Loucy (cell line): Measurements from ENCODE around the gene C12orf57.

Source experiments
- H2AFZ ChIP-seq: fragments of 200-600 bp; sonication (generic); 2 replicates; pipeline ENCODE4 v1.6.0; 2016; ENCODE audit warnings: antibody characterized with exemption, mild to moderate bottlenecking, low read length, moderate library complexity
- H3F3A ChIP-seq: fragments of 200-600 bp; 2 replicates; pipeline ENCODE4 v1.6.0; 2016; ENCODE audit warnings: antibody characterized with exemption, low read depth, mild to moderate bottlenecking
- H3K27me3 ChIP-seq: fragments of 200-600 bp; sonication (generic); 2 replicates; pipeline ENCODE4 v1.6.1; 2014; ENCODE audit warnings: low read length, mild to moderate bottlenecking; ENCODE audit not compliant: insufficient read depth, poor library complexity, severe bottlenecking
- H3K36me3 ChIP-seq: fragments of 200-600 bp; sonication (generic); 2 replicates; pipeline ENCODE4 v1.6.1; 2016; ENCODE audit warnings: low read length; ENCODE audit not compliant: insufficient read depth
- H3K4me1 ChIP-seq: fragments of 200-600 bp; sonication (generic); 2 replicates; pipeline ENCODE4 v1.5.1; 2014; ENCODE audit warnings: low read length, mild to moderate bottlenecking; ENCODE audit not compliant: insufficient read depth, poor library complexity, severe bottlenecking
- H3K4me2 ChIP-seq: fragments of 200-600 bp; sonication (generic); 2 replicates; pipeline ENCODE4 v1.6.0; 2014; ENCODE audit warnings: antibody characterized with exemption, low read length, low read depth, mild to moderate bottlenecking; ENCODE audit not compliant: poor library complexity, severe bottlenecking
- H3K4me3 ChIP-seq: fragments of 200-600 bp; sonication (generic); 2 replicates; pipeline ENCODE4 v1.5.1; 2014; ENCODE audit warnings: low read length, mild to moderate bottlenecking, mixed read lengths; ENCODE audit not compliant: poor library complexity, severe bottlenecking
- H3K79me2 ChIP-seq: fragments of 200-600 bp; sonication (generic); 2 replicates; pipeline ENCODE4 v1.6.1; 2014; ENCODE audit warnings: low read length; ENCODE audit not compliant: insufficient read depth
- H3K9ac ChIP-seq: fragments of 200-600 bp; sonication (generic); 2 replicates; pipeline ENCODE4 v1.6.0; 2014; ENCODE audit warnings: mild to moderate bottlenecking, low read depth, low read length, moderate library complexity; ENCODE audit not compliant: poor library complexity, severe bottlenecking
- H3K9me2 ChIP-seq: fragments of 200-600 bp; sonication (generic); replicated peaks from 2 replicates; pipeline ENCODE4 v1.6.1; 2016; ENCODE audit warnings: low read depth, low read length, mixed read lengths
- H3K9me3 ChIP-seq: fragments of 200-600 bp; sonication (generic); 2 replicates; pipeline ENCODE4 v1.6.1; 2014; ENCODE audit warnings: mild to moderate bottlenecking, antibody characterized with exemption, low read length, low read depth; ENCODE audit not compliant: insufficient read depth
- H4K20me1 ChIP-seq: fragments of 200-600 bp; sonication (generic); 2 replicates; pipeline ENCODE4 v1.6.0; 2014; ENCODE audit warnings: antibody characterized with exemption, low read length, mild to moderate bottlenecking; ENCODE audit not compliant: insufficient read depth, poor library complexity, severe bottlenecking
- EZH2phosphoT487 ChIP-seq: fragments of 200-600 bp; IDR thresholded peaks from 2 replicates; pipeline ENCODE4 v1.6.1; 2018; ENCODE audit warnings: antibody characterized with exemption, mild to moderate bottlenecking, moderate library complexity, borderline replicate concordance
- TF ChIP-seq, protein P1 (sequence below): fragments of 200-600 bp; sonication (generic); conservative IDR thresholded peaks from 2 replicates; pipeline ENCODE4 v1.5.1; 2014; ENCODE audit warnings: mild to moderate bottlenecking, antibody characterized with exemption, low read length

The C12orf57 gene

DNA sequence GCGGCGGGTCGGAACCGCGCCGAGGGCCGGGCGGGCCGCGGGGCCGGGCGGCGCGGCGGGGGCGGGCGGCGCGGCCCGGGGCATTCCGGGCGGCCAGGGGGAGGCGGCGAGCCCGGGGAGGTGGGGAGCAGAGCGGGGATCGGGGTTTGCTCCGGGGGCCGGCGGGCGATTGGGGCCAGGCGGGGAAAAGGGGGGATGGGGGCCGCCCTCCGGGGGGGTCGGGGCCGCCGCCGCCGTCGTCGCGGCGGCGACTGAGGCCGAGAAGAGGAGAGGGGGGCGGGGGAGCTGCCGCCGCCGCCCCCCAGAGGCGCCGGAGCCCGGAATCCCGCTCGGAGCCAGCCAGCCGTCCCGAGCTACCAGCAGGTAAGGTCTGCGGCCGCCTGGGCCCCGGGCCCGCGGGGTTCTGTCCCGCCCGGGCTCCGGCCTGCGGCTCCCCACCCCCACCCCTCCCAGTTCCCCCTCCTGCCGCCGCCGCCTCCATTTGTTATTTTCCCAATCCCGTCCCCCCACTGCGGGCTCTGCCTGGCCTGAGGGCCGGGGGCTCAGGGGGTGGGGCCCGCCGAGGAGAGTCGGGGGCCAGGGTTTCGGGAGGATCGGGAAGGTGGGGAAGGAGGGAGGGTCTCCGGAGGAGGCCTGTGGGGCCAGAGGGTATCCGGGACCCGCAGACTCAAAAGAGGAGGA, 15.7 kb upstream of the C12orf57 start:
- Histone ChIP-seq H3K4me2 (peak overlapping the region; percentile 97), H3F3A (no peaks in the 10 kb centered on the region), H2AFZ (no peak overlapping the region), H3K4me3 (peak overlapping the region; percentile 90), H3K9ac (peak overlapping the region; percentile 96), H3K27me3 (no peaks in the 10 kb centered on the region), H3K36me3 (no peaks in the 10 kb centered on the region), H3K4me1 (peaks cover 62% of the 10 kb centered on the region), H3K9me3 (no peaks in the 10 kb centered on the region), H3K9me2 (no peaks in the 10 kb centered on the region), H4K20me1 (peaks cover 14% of the 10 kb centered on the region), H3K79me2 (peaks cover 56% of the 10 kb centered on the region)
- no peak for TF ChIP-seq EZH2phosphoT487
- TF ChIP-seq, protein P1, sequence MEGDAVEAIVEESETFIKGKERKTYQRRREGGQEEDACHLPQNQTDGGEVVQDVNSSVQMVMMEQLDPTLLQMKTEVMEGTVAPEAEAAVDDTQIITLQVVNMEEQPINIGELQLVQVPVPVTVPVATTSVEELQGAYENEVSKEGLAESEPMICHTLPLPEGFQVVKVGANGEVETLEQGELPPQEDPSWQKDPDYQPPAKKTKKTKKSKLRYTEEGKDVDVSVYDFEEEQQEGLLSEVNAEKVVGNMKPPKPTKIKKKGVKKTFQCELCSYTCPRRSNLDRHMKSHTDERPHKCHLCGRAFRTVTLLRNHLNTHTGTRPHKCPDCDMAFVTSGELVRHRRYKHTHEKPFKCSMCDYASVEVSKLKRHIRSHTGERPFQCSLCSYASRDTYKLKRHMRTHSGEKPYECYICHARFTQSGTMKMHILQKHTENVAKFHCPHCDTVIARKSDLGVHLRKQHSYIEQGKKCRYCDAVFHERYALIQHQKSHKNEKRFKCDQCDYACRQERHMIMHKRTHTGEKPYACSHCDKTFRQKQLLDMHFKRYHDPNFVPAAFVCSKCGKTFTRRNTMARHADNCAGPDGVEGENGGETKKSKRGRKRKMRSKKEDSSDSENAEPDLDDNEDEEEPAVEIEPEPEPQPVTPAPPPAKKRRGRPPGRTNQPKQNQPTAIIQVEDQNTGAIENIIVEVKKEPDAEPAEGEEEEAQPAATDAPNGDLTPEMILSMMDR: no peak

DNA sequence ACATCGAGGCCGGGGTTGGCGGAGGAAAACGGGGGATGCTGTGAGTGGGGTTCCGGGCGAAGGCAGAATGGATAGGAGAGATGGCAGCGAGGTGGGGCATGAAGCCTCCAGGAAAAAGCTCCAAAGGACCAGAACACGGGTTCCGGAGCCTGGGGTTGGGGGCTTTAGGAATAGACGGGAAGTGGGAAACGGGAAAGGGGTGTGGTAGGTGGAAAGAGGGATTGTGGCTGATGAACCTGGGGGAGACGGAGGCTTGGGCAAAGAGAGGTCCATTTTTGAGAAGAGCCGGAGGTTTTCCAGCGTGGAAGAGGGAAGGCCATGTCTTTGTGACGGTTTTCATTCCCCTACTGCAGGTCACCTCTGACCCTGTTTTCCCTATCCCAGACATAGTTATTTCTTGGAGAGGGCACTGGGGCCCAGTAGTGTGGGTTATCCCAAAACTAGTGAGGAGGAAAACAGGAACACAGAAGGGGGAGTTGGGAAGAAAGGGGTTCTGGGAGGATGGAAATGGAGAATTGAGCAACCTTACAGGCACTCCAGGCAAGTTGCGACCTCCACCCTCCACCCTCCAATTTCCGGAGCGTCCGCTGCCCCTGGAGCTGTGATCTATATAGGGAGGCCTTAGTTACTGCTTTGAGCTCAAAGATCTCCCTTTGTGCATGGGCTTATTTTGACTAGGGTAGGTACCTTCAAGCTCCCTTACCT, 15.0 kb upstream of the C12orf57 start:
- peak overlapping the region; percentile 97 for H3K4me2 ChIP-seq
- H3F3A ChIP-seq: 0 out of 2 replicates have a peak, but pooled peaks cover 2% of the 10 kb centered on the region
- H3K79me2 ChIP-seq: peaks cover 63% of the 10 kb centered on the region
- H3K4me3 ChIP-seq: peak overlapping the region; percentile 90
- TF ChIP-seq EZH2phosphoT487: no peak
- TF ChIP-seq, protein P1: no peak
- peak overlapping the region; percentile 95 for H3K9ac ChIP-seq
- H3K27me3 ChIP-seq: no peaks in the 10 kb centered on the region
- H3K36me3 ChIP-seq: peaks cover 4% of the 10 kb centered on the region; the same call in 1 of the 2 replicates
- no peaks in the 10 kb centered on the region for H3K9me3 ChIP-seq
- H4K20me1 ChIP-seq: peaks cover 14% of the 10 kb centered on the region
- peaks cover 62% of the 10 kb centered on the region for H3K4me1 ChIP-seq
- H2AFZ ChIP-seq: no peak overlapping the region
- no peaks in the 10 kb centered on the region for H3K9me2 ChIP-seq

DNA sequence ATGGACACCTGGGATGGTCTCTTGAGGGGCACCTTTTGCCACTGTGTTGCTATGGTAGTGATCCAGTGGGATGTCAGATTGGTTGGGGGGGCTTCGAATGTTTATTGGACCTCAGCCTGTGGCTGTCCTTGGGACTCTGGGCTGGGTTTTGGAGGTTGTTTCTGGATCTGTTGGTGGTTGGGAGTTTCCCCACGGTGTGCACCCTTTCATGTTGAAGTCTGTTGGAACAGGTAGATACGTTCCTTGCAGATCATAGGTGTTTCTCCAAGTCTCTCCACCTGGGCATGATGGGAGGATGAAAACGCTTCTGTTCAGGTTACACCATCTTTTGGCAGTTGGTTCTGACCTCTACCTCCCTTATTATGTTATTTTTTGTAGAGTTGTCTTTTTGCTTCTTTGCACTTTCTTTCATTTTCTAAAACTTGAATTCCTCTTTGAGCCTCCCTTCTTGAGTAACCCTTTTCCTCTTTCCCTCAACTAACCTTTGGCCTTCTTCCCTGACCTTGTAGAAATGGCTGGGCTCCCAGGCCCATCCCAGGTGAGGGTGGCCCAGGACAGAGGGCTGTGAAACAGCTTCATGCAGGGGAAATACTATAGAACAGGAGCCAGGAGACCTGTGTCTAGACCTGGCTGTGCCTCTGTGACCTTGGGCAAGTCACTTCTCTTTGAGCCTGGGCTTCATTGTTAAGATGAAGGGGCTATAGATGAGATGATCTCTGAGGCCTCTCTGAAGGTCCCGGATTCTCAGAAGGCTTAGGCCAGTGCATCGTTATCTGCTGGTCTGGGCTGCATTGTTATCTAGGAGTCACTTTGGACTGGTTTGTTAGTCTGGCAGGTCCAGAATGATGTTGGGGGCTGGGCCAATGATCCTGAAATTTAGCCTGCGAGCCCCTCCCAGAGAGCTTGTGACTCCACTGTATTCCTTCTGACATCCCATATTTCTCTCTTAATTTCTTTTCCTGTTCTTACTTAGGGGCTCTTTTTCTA, 14.1 kb upstream of the C12orf57 start:
- Histone ChIP-seq H2AFZ (no peak overlapping the region), H3K4me3 (peak overlapping the region; percentile 90), H3K79me2 (peaks cover 64% of the 10 kb centered on the region), H3K36me3 (peaks cover 11% of the 10 kb centered on the region; the same call in 1 of the 2 replicates), H3F3A (0 out of 2 replicates have a peak, but pooled peaks cover 3% of the 10 kb centered on the region), H3K9ac (peak overlapping the region; percentile 95), H3K9me3 (no peaks in the 10 kb centered on the region), H3K4me2 (peak overlapping the region; percentile 97), H3K27me3 (no peaks in the 10 kb centered on the region), H4K20me1 (peaks cover 14% of the 10 kb centered on the region), H3K9me2 (no peaks in the 10 kb centered on the region), H3K4me1 (peaks cover 57% of the 10 kb centered on the region)
- no peak for TF ChIP-seq EZH2phosphoT487
- TF ChIP-seq, protein P1: no peak
